Natural killer cell (primary cell): ENCODE results near the gene ARGLU1. TPM values are rescaled to one million over a fixed set of nuclear protein-coding genes. Genes with fewer than 3 reads are reported as not detected.

ENCODE experiments used
- ATAC-seq, 3 donors: fragments of 150-1000 bp in 2 of 3; fragments of 200-7000 bp in 1 of 3; cut with Tn5 transposase; 1 replicate in 1 of 3; 2 replicates in 2 of 3; pipeline ENCODE4 v1.10.0; 2021; ENCODE audit warnings: mild to moderate bottlenecking in 2 of 3, moderate library complexity in 2 of 3
- DNase-seq, 2 donors: peaks; one replicate each; pipeline versions ENCODE4 v3.0.0 to v3.0.0-alpha.2; 2013 to 2021; ENCODE audit warnings: mixed read lengths in 1 of 2
- H3K27ac ChIP-seq: one replicate; pipeline ENCODE4 v1.5.1; 2013; ENCODE audit warnings: mild to moderate bottlenecking, low read length
- H3K27me3 ChIP-seq: one replicate; pipeline ENCODE4 v1.6.1; 2013; ENCODE audit warnings: low read length; ENCODE audit not compliant: control insufficient read depth, insufficient read depth
- H3K36me3 ChIP-seq: one replicate; pipeline ENCODE4 v1.6.1; 2013; ENCODE audit warnings: low read length; ENCODE audit not compliant: control insufficient read depth, insufficient read depth
- H3K4me1 ChIP-seq: one replicate; pipeline ENCODE4 v1.6.1; 2013; ENCODE audit warnings: low read length; ENCODE audit not compliant: control insufficient read depth, insufficient read depth
- H3K4me3 ChIP-seq: one replicate; pipeline ENCODE4 v1.5.1; 2013; ENCODE audit warnings: low read length
- H3K9me3 ChIP-seq: one replicate; pipeline ENCODE4 v1.6.1; 2013; ENCODE audit warnings: low read length; ENCODE audit not compliant: control insufficient read depth, insufficient read depth
- H3K27ac Mint-ChIP-seq, 2 donors: one replicate each; pipeline ENCODE4 v1.8.0; 2022; ENCODE audit warnings: mild to moderate bottlenecking in 2 of 2, mixed read lengths in 2 of 2, moderate library complexity in 1 of 2
- H3K27me3 Mint-ChIP-seq, 2 donors: one replicate each; pipeline ENCODE4 v1.8.0; 2022; ENCODE audit warnings: low read depth in 2 of 2, mixed read lengths in 2 of 2
- H3K36me3 Mint-ChIP-seq: one replicate; pipeline ENCODE4 v1.8.0; 2022; ENCODE audit warnings: mixed read lengths
- H3K4me1 Mint-ChIP-seq, 2 donors: one replicate each; pipeline ENCODE4 v1.8.0; 2022; ENCODE audit warnings: mixed read lengths in 2 of 2
- H3K4me3 Mint-ChIP-seq: one replicate; pipeline ENCODE4 v1.8.0; 2022; ENCODE audit warnings: mild to moderate bottlenecking, moderate library complexity, mixed read lengths
- H3K9me3 Mint-ChIP-seq, 2 donors: one replicate each; pipeline ENCODE4 v1.8.0; 2022; ENCODE audit warnings: mixed read lengths in 2 of 2
- CTCF ChIP-seq: fragments of 200-600 bp; IDR thresholded peaks from one replicate; pipeline ENCODE4 v1.8.0; 2022; ENCODE audit warnings: antibody characterized with exemption
- WGBS: methylation state at CpG from one replicate; pipeline ENCODE4 v1.1.7; 2013; ENCODE audit warnings: missing lambda C conversion rate; ENCODE audit not compliant: insufficient coverage; 5-methylcytosine and 5-hydroxymethylcytosine counted together
- intact Hi-C: fragments of 100-400 bp; cut with micrococcal nuclease; formaldehyde crosslinking; loops from one replicate; pipeline ENCODE4 v1.14.2; 2022
- total RNA-seq, 4 donors: library from RNA; stranded (reverse); fragments of 120-200 nt in 1 of 4; gene quantifications; one replicate each; pipeline versions ENCODE4 v1.2.3 to v1.2.4, GENCODE V29; 2013 to 2022

Gene ARGLU1
- total RNA-seq, 3 donors from 2014 or later (not counting 1 experiment from before 2014, with no cell fraction given): 158 to 179 (median 161) TPM

- H3K4me3 ChIP-seq: peak overlapping the region; percentile 100
- Mint-ChIP-seq H3K27me3 (no peaks in the 10 kb centered on the region), H3K4me3 (peak overlapping the region; percentile 97), H3K27ac (peak overlapping the region; percentile 96 to 99), H3K9me3 (no peaks in the 10 kb centered on the region), H3K4me1 (peaks cover 60 to 62% of the 10 kb centered on the region in 2 donors), H3K36me3 (no peaks in the 10 kb centered on the region)
- peaks cover 16% of the 10 kb centered on the region for H3K4me1 ChIP-seq
- H3K27ac ChIP-seq: peak overlapping the region; percentile 99
- H3K36me3 ChIP-seq: no peaks in the 10 kb centered on the region
- WGBS: 20% methylated on average over 9 of the region's 11 CpGs
- H3K27me3 ChIP-seq: no peaks in the 10 kb centered on the region
- DNase-seq: no peak
- intact Hi-C loops: loop anchor here (5.0 kb wide), 1 partner anchor 1431 kb away; no protein-coding TSS in a partner anchor
- ATAC-seq: no peak
- TF ChIP-seq CTCF: no peak
- H3K9me3 ChIP-seq: no peaks in the 10 kb centered on the region
Measured at GRCh38 chr13:106568299-106569003, 514 bp upstream of the ARGLU1 start.

- intact Hi-C loops: loop anchor here (2.0 to 5.0 kb wide), 2 partner anchors 16 to 1430 kb away; no protein-coding TSS in a partner anchor
- Histone ChIP-seq H3K27me3 (no peaks in the 10 kb centered on the region), H3K27ac (peak overlapping the region; percentile 99), H3K4me1 (peaks cover 21% of the 10 kb centered on the region), H3K4me3 (peak overlapping the region; percentile 100), H3K9me3 (no peaks in the 10 kb centered on the region), H3K36me3 (no peaks in the 10 kb centered on the region)
- peak; percentile 7 to 9 (median 8) for ATAC-seq
- H3K4me3 Mint-ChIP-seq: peak overlapping the region; percentile 97
- no peaks in the 10 kb centered on the region for H3K27me3 Mint-ChIP-seq
- no peaks in the 10 kb centered on the region for H3K9me3 Mint-ChIP-seq
- WGBS: under 1% methylated on average over 32 of the region's 34 CpGs
- DNase-seq: peak in 1 of 2 donors; percentile 58
- H3K4me1 Mint-ChIP-seq: peaks cover 73 to 75% of the 10 kb centered on the region in 2 donors
- TF ChIP-seq CTCF: no peak
- H3K27ac Mint-ChIP-seq: peak overlapping the region; percentile 96 to 99
- no peaks in the 10 kb centered on the region for H3K36me3 Mint-ChIP-seq
Measured at GRCh38 chr13:106566641-106567473, 1.1 kb downstream of the ARGLU1 start.

DNA sequence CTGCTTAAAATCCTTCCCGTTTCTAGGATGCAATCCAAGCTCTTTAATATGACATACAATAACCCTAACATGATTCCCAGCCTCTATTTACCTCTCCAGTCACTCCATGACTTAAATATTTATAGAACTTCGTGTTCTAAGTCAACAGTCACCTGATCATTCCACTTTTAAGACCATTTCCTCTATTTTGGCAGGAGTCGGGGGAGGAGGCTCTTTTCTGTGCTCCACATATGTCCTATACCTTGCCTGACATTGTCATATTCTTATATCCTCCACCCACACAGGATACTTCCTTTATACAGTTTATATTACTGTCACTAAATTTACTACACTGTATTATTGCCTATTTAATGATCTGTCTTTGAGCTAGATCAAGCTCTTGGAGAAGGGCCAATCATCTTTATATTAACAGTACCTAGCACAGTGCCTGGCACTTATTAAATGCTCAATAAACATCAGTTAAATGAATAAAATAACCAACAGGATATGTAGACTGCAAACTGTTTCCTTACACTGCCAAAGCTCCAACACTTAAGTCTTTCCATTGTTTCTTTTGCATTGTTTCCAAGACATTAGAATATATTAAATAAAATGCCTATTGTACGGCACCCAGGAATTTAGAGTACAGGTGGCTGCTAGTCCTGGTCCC, 2.7 kb downstream of the ARGLU1 start:
- intact Hi-C loops: loop anchor here (5.0 kb wide), 1 partner anchor 1428 kb away; no protein-coding TSS in a partner anchor
- Mint-ChIP-seq H3K27ac (peak overlapping the region; percentile 96 to 99), H3K4me1 (peaks cover 82 to 84% of the 10 kb centered on the region in 2 donors), H3K27me3 (no peaks in the 10 kb centered on the region), H3K36me3 (no peaks in the 10 kb centered on the region), H3K4me3 (peak overlapping the region; percentile 97), H3K9me3 (no peaks in the 10 kb centered on the region)
- Histone ChIP-seq H3K36me3 (no peaks in the 10 kb centered on the region), H3K9me3 (no peaks in the 10 kb centered on the region), H3K27ac (no peak overlapping the region), H3K4me1 (peaks cover 22% of the 10 kb centered on the region), H3K4me3 (no peak overlapping the region), H3K27me3 (no peaks in the 10 kb centered on the region)
- no peak for TF ChIP-seq CTCF
- no peak for ATAC-seq
- WGBS: 24% methylated on average over 4 of the region's 4 CpGs
- DNase-seq: no peak
